Activated effector memory CD4-positive, alpha-beta T cell treated with Interleukin-2 at 50 U/mL for 16 hours (primary cell): ENCODE measurements around the gene CLDN15.
"Not testable (repeated sequence)": the region's sequence is repeated elsewhere in the genome, so short reads cannot be mapped to it uniquely, and the experiment has no call there.

Source experiments
- DNase-seq: peaks from one replicate; pipeline ENCODE4 v3.0.0-alpha.2; 2020

CLDN15 gene

DNA sequence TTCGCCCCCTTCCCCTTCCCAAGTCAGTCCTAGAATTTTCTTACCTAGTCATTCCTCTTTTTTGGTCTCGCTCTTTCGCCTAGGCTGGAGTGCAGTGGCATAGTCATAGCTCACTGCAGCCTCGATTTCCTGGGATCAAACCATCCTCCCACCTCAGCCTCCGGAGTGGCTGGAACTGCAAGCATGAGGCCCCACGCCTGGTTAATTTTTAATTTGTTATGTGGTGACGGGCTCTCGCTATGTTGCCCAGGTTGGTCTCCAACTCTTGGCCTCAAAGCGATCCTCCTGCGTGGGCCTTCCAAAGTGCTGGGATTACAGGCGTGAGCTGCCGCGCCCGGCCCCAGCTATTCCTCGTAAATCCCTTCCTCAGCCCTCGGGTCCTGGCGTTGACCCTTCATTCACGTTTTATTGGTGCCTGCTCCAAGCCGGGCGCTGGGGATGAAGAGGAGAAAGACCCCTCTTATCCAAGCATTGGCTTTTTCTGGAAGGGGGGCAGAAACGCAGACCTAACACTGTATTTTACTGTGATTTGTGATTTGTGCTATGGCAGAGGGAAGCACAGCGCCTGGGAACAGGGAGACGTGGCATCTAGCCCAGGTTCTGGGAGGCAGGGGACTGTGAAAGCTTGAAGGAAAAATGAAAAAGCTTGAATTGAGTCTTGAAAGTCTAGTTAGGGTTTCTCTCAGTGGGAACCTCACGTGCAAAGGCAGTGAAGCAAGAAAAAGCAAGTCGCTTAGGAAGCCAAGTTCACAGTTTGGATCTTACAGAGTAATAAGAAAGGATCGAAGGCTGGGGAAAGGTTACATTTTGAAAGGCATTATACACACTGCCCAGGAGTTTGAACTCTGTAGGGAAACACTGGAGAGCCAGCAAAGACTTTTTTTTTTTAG, 19.1 kb downstream of the CLDN15 start:
- no peak for DNase-seq

DNA sequence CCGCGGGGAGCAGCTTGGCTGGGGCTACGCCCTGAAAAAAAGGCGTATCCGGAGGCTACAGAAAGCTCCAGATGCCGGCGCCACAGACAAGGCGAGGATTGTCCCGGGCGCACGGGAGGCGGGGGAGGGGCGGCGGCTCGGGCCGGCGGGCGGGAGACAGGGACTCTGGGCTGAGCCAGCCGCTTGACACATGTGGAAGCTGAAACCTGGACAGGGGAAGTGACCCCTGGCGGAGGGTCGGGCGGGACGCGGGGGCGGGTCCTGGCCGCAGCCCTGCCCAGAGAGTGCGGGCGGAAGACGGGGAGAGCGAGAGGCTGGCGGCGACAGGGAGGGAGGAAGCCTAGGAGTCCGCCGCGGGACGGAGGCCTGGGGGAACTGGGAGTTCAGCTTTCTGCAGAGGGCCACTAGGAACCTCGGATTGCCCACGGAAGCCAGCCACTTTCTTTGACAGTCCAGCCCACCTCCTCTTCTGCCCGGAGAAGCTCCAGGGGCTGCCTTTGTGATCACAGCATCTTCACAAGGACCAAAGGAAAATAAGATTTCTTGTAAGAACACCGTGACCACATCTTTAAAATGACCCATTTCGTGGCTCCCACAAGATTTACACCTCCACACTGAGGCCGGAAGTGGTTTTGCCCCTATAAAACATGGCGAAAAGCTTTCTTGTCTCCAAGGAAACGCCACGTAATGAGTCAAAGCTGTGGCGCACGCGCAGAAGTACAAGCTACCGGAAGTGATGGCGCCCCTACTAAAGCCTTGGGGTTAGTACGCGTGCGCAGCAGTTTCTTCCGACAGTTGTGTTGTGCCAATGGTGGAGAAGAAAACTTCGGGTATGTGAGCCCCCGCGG, 20.0 kb downstream of the CLDN15 start, which contains the start of the genes PLOD3 and ZNHIT1:
Gene PLOD3, minus strand, starts transcription at position 194 of the 848 bp plus-strand sequence. CDS start 307 bp downstream, outside the sequence.
Gene ZNHIT1, plus strand, starts transcription at position 778 of the 848 bp plus-strand sequence. Its CDS starts 31 bp downstream, at position 809.
- DNase-seq = peak; percentile 89

DNA sequence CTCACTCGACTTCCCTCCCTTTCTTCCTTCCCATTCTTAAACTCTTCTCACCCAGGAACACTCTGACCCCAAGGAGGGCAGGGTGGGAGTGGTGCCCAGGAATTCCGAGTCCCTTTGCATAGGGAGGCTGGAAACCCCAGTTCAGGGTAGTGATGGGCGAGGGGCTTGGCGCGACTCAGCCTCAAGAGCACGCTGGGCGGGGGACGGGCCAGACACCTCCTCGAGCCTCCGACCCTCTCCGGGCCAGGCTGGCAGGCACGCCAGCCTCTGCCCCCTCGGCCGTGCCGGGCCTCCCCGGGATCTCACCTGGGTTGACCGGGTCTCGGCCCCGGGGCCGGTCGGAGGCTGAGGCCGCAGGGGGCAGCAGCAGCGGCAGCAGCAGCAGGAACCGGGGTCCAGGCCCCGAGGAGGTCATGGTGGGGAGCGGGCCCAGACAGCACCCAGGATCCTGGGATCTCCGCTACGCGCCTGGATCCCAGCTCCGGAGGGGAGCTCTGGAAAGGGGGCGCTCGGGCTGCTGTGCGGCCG, 20.7 kb downstream of the CLDN15 start:
- DNase-seq = no peak

DNA sequence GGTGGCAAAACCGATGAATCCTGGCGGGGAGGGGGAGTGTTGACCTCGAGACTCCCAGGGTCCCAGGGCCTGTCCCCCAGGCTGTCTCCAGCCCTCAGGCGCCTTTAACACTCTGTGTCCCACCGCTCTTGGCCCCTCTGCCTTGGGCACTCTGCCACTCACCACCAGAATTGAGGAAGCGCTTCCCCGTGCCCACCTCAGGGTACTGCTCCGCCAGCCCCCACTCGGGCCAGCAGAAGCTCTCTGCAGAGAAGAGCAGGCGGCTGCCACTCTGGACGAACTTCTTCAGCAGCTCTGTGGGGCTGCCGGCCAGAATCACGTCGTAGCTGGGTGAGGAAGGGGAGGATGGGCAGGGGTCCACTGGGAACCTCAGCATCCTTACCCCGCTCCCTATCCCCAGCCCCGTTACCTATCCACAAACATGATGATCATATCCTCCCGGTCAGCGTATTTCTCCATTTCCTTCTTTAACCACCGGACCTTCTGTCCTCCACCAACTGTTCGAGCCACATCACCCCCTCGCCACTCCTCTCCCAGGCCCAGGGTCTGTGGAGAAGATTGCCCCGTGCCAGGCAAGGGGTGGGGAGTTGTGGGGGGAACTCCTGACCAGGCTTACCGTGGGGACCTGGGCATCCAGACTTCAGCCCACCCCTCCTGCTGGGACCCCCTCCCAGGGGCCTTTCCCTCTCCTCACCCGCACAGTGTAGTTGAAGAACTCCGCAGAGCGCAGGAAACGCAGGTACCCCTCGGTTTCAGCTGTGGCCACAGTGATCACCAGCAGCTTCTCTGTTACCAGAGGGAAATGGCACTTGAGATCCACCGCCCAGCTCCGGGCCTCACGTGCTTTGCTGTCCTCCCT, 21.4 kb downstream of the CLDN15 start:
- DNase-seq = no peak

DNA sequence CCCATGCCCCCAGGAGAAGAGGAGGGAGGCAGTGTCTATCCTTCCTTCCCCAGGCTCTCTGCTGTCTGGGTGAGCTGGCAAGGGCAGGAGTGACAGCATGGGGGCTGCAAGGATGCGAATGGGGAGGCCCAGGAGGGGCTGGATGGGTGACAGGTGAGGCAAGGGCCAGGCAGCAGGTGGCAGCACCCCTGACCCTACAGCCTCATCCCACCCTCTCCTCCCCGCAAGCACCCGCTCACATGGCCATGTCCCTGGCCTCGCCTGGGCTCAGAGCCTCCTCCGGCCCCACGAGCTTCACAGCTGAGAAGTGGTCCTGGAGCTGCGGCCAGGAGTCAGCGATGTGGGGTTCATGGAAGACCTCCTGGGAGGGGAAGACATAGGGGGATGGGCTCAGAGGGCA, 25.6 kb downstream of the CLDN15 start:
- no peak for DNase-seq

DNA sequence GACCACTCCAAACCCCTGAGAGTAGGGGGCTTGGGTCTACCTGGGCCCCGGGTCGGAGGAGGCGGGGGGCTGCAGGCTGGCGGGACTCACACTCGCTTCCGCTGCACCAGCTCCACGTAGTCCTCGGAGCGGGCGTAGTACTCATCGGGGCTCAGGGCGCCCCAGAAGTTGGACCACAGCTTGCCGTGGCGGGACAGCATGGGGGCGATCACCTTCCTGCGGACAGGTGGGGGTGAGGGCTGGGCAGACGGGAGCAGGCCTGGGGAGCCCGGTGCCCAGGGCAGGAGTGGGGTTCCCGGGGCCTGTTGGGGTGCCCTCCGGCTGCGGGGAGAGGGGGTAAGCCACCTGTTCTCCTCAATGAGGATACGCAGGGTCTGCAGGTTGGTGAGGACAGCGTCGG, 26.1 kb downstream of the CLDN15 start:
- no peak for DNase-seq

DNA sequence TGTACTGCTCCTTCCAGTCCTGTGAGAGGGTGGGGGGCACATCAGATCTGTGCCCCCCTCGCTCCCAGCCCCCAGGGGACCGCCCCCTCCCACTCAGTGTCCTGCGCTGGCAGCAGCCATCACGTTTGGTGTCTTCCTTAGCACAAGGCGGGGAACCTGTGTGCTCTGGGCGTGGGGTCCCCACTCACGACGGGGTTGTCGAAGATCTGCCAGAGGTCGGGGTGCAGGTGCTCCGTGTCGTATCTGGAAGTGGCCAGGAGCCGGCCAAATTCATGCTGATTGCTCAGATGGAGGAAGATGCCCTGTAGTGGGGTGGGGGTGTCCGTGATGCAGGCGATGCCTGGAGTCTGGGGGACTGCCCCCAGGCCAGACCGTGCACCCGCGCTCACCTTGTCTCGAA, 27.5 kb downstream of the CLDN15 start:
- no peak for DNase-seq

DNA sequence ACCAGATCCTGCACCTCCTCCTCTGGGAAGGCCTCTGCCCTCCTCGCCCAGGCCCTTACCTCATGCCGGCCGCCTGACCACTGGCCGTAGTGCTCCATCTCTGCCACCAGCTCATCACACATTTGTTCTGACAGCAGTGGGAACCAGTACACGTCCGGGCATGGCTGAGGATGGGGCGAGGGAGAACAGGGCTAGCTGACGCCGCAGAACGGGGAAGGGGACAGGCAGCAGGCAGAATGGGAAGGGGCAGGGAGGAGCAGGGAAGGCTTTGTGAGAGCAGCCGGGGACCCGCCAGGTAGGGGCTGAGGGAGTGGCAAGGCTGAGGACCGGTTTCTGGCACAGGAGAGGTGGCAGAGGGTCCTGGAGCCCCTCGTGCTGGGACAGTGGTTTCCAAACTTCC, 28.8 kb downstream of the CLDN15 start:
- no peak for DNase-seq

DNA sequence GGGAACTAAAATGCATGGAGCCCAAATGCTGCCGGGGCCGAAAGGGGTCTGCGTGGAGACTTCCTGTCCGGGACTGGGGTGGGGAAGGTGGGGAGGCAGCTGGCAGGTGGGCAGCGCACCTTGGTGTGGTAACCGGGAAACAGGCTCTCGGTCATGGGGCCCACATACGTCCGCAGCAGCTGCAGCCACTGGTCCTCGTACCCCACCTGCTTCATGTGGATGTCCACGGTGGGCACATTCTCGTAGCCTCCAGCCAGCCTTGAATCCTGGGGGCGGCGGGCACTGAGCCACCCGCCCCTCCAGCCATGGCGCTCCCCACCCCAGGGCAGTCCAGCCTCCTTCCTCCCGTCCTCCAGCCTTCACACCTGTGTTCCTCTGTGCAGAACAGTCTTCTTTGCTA, 30.1 kb downstream of the CLDN15 start:
- DNase-seq = no peak

DNA sequence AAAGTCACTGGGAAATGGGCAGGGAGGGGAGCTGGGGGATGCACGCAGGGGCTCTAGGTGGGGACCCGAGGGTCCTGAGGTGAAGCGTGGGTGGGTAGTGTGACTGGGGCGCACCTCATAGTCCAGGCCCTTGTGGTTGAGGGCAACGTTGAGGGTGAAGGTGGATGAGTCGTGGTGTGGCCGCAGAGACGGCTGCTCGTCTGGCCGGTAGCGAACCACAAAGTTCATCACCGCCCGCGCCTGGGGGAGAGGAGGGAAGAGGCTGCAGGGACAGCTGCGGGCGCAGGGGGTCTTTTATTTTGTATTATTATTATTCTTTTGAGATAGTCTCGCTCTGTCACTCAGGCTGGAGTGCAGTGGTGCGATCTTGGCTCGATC, 30.9 kb downstream of the CLDN15 start:
- no peak for DNase-seq

DNA sequence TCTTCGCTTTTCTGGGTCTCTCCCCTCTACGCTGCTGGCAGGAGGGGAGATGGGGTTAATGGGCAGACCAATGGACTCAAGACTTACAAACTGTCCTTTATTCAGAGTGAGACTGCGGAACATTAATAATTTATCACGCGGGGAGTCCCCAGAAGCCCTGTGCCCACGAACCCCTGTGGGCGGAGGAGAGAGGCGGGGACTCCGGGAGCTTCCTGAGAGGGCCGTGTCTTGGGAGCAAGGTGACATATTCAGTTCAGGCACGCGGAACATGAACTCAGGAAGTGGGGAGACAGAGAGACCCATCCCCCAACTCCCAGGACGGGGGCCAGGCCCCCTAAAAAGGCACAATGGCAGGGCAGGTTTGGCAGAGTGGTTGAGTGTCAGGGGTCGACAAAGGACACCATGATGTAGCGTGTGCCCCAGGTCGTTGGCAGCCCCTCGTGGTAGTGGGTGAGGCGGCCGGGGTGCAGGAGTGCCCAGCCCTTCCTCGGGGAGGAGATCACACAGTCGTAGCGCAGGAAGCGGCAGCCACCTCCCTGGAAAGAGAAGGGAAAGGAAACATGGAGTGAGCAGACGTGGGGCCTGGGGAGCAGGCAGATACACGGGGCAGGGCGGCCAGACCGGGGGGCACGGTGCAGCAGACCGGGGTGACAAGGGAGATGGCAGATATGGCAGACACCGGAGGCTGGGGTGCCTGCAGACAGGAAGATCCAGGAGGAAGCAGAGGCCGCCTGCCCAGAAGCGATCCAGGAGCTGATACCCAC, 31.5 kb downstream of the CLDN15 start:
- no peak for DNase-seq

DNA sequence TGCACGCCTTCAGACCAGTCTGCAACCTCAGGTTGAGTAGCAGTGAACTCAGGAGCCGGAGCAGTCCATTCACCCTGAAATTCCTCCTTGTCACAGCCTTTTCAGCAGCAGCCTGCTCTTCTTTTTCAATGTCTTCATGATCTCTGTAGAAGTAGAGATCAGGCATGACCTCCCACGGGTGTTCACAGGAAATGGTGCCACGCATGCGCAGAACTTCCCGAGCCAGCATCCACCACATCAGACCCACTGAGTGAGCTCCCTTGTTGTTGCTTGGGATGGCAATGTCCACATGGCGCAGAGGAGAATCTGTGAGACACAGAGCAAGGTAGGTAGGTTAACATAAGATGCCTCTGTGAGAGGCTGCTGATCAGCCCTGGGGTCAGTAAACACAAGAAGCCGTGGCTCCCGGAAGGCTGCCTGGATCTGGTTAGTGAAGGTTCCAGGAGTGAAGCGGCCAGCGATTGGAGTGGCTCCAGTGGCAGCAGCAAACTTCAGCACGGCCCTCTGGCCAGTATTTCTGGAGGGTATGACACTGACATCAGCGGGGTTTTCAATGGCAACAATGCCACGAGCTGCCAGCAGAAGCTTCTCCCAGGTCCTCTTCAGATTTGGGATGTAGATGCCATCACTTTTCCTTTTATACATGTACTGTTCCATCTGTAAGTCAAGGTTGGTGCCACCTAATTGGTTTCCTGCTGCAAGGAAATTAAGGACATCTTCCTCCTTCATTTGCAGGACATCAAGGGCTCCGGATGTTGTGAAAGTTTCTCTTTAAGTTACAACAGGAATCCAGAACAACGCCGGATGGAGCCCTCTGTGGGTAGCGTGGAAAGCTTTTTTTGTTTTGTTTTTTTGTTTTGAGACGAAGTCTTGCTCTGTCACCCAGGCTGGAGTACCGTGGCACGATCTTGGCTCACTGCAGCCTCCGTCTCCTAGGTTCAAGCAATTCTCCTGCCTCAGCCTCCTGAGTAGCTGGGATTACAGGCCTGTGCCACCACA, 33.6 kb downstream of the CLDN15 start:
- peak; percentile 30 for DNase-seq

DNA sequence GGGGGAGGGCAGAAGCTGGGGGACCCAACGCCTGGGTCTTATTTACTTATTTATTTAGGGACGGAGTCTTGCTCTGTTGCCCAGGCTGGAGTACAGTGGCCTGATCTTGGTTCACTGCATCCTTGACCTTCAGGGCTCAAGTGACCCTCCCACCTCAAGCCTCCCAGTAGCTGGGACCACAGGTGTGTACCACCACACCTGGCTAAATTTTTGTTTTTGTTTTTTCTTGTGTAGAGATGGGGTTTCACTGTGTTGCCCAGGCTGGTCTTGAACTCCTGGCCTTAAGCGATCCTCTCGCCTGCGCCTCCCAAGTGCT, 35.0 kb downstream of the CLDN15 start:
- no peak for DNase-seq

DNA sequence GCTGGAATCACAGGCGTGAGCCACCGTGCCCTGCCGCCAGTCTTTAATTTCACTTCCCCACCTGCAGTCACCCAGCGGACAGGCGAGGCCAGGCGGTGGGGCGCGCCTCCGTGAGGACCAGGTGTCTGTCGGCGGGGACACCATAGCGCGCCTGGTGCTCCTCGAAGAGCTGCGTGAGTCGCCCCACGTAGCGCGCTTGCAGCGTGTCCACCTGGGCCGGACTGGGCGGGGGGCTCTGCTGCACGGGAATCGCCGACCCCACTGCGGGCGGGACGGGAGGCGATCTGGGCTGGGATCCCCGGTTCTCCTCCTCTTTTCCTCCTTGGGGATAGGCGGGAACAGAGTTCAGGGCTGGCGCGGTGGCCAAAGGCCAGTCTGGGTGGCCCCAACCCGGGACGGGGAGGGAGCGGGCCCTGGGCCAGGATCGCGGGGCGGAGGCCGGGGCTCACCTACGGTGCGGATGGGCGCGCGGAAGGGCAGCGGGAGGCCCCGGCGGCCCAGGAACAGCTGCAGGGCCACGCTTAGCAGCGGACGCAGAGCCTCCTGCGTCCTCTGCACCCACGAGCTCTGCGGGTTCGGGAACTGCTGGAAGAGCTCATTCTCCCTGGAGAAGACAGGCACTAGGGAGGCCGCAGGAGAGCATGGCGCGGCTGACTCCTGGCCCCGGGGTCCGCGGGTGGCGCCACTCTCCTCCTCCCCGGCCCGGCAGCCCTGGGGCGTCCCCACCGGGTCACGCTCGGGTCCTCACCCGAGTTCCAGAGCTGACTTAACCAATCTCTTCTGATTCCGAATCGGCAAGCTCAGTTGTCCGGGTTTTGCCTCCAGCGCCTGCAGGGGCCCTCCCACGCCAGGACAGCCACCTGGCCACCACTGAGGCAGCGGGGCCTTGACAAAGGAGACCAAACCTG, 35.7 kb downstream of the CLDN15 start:
- no peak for DNase-seq

DNA sequence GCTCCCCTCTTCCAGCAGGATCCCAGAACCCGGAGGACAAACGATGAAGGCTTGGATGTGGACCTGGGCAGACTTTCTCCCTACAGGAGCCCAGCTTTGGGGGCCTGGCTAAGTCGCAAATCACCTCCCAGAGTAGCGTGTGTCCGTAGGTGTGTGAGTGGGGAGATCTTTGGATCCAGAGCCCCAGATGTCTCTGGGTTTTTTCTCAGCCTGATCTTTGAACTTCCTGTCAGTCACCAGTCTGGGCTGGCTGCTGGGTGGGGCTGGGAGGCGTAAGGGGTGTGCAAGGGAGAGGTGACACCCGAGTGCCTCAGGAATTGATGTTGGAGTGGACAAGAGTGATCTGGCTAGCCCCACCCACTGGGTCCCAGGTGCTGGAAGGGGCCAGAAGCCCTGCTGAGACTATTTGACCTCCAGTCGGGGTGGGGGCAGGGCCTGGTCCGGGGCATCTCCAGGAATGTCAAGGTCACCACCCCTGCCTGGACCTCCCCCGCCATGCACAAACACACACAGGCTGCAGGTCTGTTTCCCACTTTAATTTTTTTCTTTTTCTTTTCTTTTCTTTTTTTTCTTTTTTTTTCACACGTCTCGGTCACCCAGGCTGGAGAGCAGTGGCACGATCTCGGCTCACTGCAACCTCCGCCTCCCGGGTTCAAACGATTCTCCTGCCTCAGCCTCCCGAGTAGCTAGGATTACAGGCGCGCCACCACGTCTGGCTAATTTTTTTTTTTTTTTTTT, 36.6 kb downstream of the CLDN15 start, which contains the start of gene MOGAT3:
Gene MOGAT3, minus strand, starts transcription at position 175 of the 738 bp plus-strand sequence. CDS start 182 bp downstream, outside the sequence.
- no peak for DNase-seq

DNA sequence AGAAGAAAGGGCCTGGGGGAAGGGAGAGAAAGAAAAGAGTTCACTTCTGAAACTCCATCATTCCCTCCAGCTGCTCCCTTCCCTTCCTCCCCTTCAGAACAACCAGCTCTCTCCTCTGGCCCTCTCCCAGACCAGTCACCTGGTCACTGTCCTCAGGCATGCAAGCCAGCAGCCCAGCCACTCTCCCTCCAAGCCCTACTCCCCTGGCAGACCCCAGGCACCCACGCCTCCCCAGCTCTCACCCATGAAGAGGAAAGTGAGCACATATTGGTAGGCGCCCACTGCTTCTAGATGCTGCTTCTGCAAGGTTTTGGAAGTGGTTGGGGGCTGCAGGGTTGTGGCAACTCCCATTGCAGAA, 37.1 kb downstream of the CLDN15 start:
- DNase-seq = no peak

DNA sequence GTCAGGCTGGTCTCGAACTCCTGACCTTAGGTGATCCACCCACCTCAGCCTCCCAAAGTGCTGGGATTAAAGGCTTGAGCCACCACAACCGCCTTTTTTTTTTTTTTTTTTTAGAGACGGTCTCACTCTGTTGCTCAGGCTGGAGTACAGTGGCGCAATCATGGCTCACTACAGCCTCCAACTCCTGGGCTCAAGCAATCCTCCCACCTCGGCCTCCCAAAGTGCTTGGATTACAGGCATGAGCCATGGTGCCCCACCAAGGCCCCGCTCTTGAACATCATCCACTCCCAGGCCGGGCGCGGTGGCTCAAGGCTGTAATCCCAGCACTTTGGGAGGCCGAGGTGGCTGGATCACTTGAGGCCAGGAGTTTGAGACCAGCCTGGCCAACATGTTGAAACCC, 38.1 kb downstream of the CLDN15 start:
- DNase-seq = not testable (repeated sequence)

DNA sequence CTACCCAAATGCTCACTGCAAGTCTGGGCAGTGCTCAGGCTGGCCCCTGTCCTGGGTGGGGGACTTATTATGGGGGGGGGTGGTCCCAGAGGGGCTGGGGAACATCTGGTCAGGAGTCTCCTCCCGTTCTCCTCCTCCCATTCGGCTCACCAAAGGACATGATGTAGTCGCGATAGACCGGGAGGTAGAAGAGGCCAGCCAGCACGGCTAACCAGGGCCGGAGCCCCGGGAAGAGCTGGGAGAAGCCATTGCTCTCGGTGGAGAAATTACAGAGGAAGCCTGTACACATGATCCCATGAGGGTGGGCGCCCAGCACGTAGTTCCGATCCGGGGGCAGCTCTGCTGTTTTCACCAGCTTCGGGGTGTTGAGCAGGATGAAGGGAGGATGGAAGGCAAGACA, 39.1 kb downstream of the CLDN15 start:
- no peak for DNase-seq

DNA sequence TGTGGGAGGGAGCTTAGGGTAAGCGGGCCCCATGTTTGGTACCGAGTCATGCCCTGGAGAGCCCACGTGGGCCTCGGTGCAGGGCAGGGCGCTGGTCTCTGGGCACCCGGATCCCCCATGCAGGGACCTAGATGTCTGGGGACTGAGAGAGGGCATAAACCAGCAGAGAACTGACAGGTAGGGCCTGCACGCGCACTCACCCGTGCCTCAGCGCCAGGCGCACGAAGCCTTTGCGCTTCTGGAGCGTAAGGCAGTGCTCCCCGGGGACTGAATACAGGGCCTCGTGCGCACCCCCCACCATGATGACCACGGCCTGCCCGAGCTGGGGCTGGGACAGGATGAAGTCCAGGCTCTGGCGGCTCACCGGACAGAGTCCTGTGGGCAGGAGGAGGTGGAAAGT, 39.6 kb downstream of the CLDN15 start:
- no peak for DNase-seq
